Measurements from ENCODE around the gene METTL24.

The METTL24 gene

GRCh38 chr6:110195639-110196038, 162.5 kb downstream of the METTL24 start:
- DNase-seq (ENCODE audit: low read depth), result no peak

Measured in HS-27A (cell line).